CD4-positive, CD25-positive, alpha-beta regulatory T cell (primary cell): ENCODE results near the gene FAM234B. TPM values are rescaled to one million over a fixed set of nuclear protein-coding genes. Genes with fewer than 3 reads are reported as not detected.
A peak's percentile ranks its signal among the peaks of the same experiment; 100 is the strongest.

Experiments
- ATAC-seq, 2 donors: fragments of 150-1000 bp; cut with Tn5 transposase; one replicate each; pipeline ENCODE4 v1.10.0; 2021; ENCODE audit warnings: low read depth in 2 of 2, moderate number of reproducible peaks in 2 of 2, moderate library complexity in 1 of 2
- DNase-seq, 3 donors: peaks; one replicate each; pipeline versions ENCODE4 v3.0.0 to v3.0.0-alpha.2; 2012 to 2022; ENCODE audit warnings: mixed read lengths in 1 of 3
- H3K27ac ChIP-seq: one replicate; pipeline ENCODE4 v1.7.0; 2013; ENCODE audit warnings: mild to moderate bottlenecking, low read length; ENCODE audit not compliant: insufficient read depth, poor library complexity, severe bottlenecking
- H3K27me3 ChIP-seq: one replicate; pipeline ENCODE4 v1.7.0; 2013; ENCODE audit warnings: low read length; ENCODE audit not compliant: control insufficient read depth, insufficient read depth
- H3K36me3 ChIP-seq: one replicate; pipeline ENCODE4 v1.7.0; 2013; ENCODE audit warnings: mild to moderate bottlenecking, low read length, moderate library complexity; ENCODE audit not compliant: control insufficient read depth, insufficient read depth
- H3K4me1 ChIP-seq: 2 replicates; pipeline ENCODE4 v1.7.0; 2013; ENCODE audit warnings: mild to moderate bottlenecking, low read length; ENCODE audit not compliant: insufficient read depth, control insufficient read depth, poor library complexity, severe bottlenecking
- H3K4me3 ChIP-seq: one replicate; pipeline ENCODE4 v1.7.0; 2013; ENCODE audit warnings: low read depth, mild to moderate bottlenecking, low read length, moderate library complexity
- H3K9me3 ChIP-seq, 2 experiments: 1 replicate in 1 of 2; 2 replicates in 1 of 2; pipeline ENCODE4 v1.7.0; 2013; ENCODE audit warnings: low read length in 2 of 2, mild to moderate bottlenecking in 1 of 2, moderate library complexity in 1 of 2; ENCODE audit not compliant: control insufficient read depth in 2 of 2
- H3K27ac Mint-ChIP-seq, 3 donors: one replicate each; pipeline ENCODE4 v1.8.0; 2020 to 2022; ENCODE audit warnings: mild to moderate bottlenecking in 3 of 3, mixed read lengths in 3 of 3, moderate library complexity in 2 of 3
- H3K27me3 Mint-ChIP-seq: one replicate; pipeline ENCODE4 v1.8.0; 2022; ENCODE audit warnings: mild to moderate bottlenecking, mixed read lengths
- H3K36me3 Mint-ChIP-seq: one replicate; pipeline ENCODE4 v1.8.0; 2020; ENCODE audit warnings: mixed read lengths
- H3K4me1 Mint-ChIP-seq, 4 donors: one replicate each; pipeline ENCODE4 v1.8.0; 2020 to 2022; ENCODE audit warnings: mixed read lengths in 4 of 4, mild to moderate bottlenecking in 1 of 4
- H3K4me3 Mint-ChIP-seq, 4 donors: one replicate each; pipeline ENCODE4 v1.8.0; 2020 to 2022; ENCODE audit warnings: mild to moderate bottlenecking in 4 of 4, mixed read lengths in 4 of 4, moderate library complexity in 3 of 4
- H3K9me3 Mint-ChIP-seq, 7 donors: one replicate each; pipeline ENCODE4 v1.8.0; 2020 to 2022; ENCODE audit warnings: mixed read lengths in 7 of 7, mild to moderate bottlenecking in 3 of 7, moderate library complexity in 2 of 7
- polyA plus RNA-seq, 4 donors: library from polyadenylated mRNA; unstranded; fragments of 300-500 nt; fragmentation: Illumina TruSeq; gene quantifications; one replicate each; pipeline ENCODE4 v1.2.3, GENCODE V29; 2021
- total RNA-seq: library from RNA; stranded (reverse); gene quantifications from one replicate; pipeline ENCODE4 v1.2.3, GENCODE V29; 2022

FAM234B gene
- total RNA-seq (4.5 TPM), polyA plus RNA-seq (1 to 10 TPM; 1.3 to 3.0 (median 2.1) TPM)

- DNase-seq (peak; percentile 49 to 71 (median 58)), ATAC-seq (peak; percentile 88 to 92)
- Mint-ChIP-seq H3K36me3 (no peaks in the 10 kb centered on the region), H3K27ac (peak within 1 kb of the TSS in 2 of 3 donors; percentile 43 to 75), H3K27me3 (peaks cover 30% of the 10 kb centered on the region), H3K4me3 (peak within 1 kb of the TSS; percentile 86 to 97 (median 90)), H3K4me1 (peaks cover 6 to 22% (median 15%) of the 10 kb centered on the region in 4 donors), H3K9me3 (peaks cover 0 to 2% (median 0%) of the 10 kb centered on the region in 7 donors)
- H3K27ac ChIP-seq = peak within 1 kb of the TSS; percentile 38
- H3K4me1 ChIP-seq = peaks cover 8% of the 10 kb centered on the region
- no peaks in the 10 kb centered on the region for H3K9me3 ChIP-seq
- no peaks in the 10 kb centered on the region for H3K36me3 ChIP-seq
- H3K4me3 ChIP-seq = peak within 1 kb of the TSS; percentile 79
- H3K27me3 ChIP-seq = no peaks in the 10 kb centered on the region
Measured at GRCh38 chr12:13044002-13044905, at the start of gene FAM234B. FAM234B (plus strand) TSS chr12:13044381; CDS start chr12:13044404, 23 bp downstream.

DNA sequence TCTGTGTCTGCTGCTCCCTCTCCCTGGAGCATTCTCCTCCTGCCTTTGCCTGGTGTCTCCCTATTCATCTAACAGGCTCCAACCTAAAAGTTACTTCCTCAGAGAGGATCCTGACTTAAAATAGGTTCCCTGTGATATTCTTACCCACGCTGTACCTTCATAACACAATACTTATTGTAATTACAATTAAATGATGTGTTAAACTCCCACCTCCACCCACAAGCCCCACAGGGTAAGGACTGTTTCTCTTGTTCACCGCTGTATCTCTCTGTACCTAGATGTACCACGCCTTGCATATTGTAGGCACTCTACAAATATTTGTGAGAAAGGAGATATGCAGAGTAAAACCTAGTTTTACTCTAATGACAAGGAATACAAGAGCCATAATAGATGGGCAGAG lies 49.1 kb upstream of the FAM234B start:
- no peak for DNase-seq
- Histone ChIP-seq H3K27me3 (no peaks in the 10 kb centered on the region), H3K4me1 (peaks cover 10% of the 10 kb centered on the region), H3K9me3 (no peaks in the 10 kb centered on the region), H3K36me3 (no peaks in the 10 kb centered on the region), H3K4me3 (no peak overlapping the region), H3K27ac (no peak overlapping the region)
- no peak overlapping the region for H3K27ac Mint-ChIP-seq
- H3K27me3 Mint-ChIP-seq = no peaks in the 10 kb centered on the region
- H3K9me3 Mint-ChIP-seq = no peaks in the 10 kb centered on the region
- ATAC-seq = no peak
- H3K4me1 Mint-ChIP-seq = peaks cover 10 to 37% (median 15%) of the 10 kb centered on the region in 4 donors
- peaks cover 7% of the 10 kb centered on the region for H3K36me3 Mint-ChIP-seq
- no peak overlapping the region for H3K4me3 Mint-ChIP-seq

DNA sequence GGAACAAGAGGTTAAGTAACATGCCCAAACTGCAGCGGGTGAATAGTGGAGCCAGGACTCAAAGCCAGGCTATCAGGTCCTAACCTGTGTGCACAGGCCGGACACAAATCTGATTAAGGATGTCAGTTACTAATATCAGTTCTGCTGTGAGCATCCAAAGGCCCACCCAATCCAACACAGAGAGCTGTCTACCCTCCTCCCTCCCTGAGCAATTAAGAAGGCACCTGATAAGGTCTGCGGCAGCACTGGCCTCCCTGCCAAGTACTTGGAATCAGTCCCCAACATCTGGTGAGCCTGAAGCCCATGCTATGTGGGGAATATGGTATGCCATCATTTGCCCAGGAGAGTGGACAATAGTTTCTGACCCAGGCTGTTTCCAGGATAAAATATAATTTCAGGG lies 48.0 kb upstream of the FAM234B start:
- Mint-ChIP-seq H3K36me3 (peaks cover 6% of the 10 kb centered on the region), H3K4me3 (no peak overlapping the region), H3K27ac (no peak overlapping the region), H3K27me3 (no peaks in the 10 kb centered on the region), H3K4me1 (peaks cover 10 to 41% (median 17%) of the 10 kb centered on the region in 4 donors), H3K9me3 (no peaks in the 10 kb centered on the region)
- Histone ChIP-seq H3K4me1 (peaks cover 16% of the 10 kb centered on the region), H3K36me3 (no peaks in the 10 kb centered on the region), H3K27me3 (no peaks in the 10 kb centered on the region), H3K27ac (no peak overlapping the region), H3K4me3 (no peak overlapping the region), H3K9me3 (no peaks in the 10 kb centered on the region)
- ATAC-seq = no peak
- DNase-seq = no peak

- Histone ChIP-seq H3K4me1 (peaks cover 21% of the 10 kb centered on the region), H3K27me3 (no peaks in the 10 kb centered on the region), H3K4me3 (no peak overlapping the region), H3K9me3 (no peaks in the 10 kb centered on the region), H3K27ac (no peak overlapping the region), H3K36me3 (no peaks in the 10 kb centered on the region)
- Mint-ChIP-seq H3K9me3 (peaks cover 0 to 1% (median 0%) of the 10 kb centered on the region in 7 donors), H3K27me3 (no peaks in the 10 kb centered on the region), H3K27ac (peak overlapping the region in 2 of 3 donors; percentile 2 to 57), H3K36me3 (peaks cover 4% of the 10 kb centered on the region), H3K4me1 (peaks cover 10 to 46% (median 19%) of the 10 kb centered on the region in 4 donors), H3K4me3 (peak overlapping the region in 3 of 4 donors; percentile 75 to 76 (median 75))
- DNase-seq (peak in 1 of 3 donors; percentile 29), ATAC-seq (no peak)
Measured at GRCh38 chr12:12997156-12997555, 47.0 kb upstream of the FAM234B start.

DNA sequence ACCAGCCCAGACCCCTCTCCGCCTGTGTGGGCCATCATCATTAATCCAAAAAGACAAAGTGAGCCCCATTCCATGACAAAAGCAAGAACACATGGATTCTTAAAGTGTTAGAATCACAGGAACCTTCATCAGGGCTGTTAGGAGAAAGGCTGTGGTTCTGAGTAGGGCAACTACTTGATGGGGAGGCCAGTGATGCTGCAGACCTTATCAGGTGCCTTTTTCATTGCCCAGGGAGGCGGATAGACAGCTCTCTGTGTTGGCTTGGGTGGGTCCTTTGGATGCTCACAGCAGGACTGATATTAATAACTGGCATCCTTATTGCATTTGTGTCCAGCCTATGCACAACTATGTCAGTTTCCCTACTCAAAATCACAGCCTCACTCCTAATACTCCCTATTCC lies 46.4 kb upstream of the FAM234B start:
- Mint-ChIP-seq H3K4me1 (peaks cover 10 to 46% (median 19%) of the 10 kb centered on the region in 4 donors), H3K4me3 (peak overlapping the region in 2 of 4 donors; percentile 75 to 92)
- H3K27me3 ChIP-seq = peaks cover 2% of the 10 kb centered on the region

GRCh38 chr12:12998248-12998647 lies 45.9 kb upstream of the FAM234B start:
- H3K9me3 ChIP-seq = no peaks in the 10 kb centered on the region
- Mint-ChIP-seq H3K9me3 (peaks cover 0 to 1% (median 0%) of the 10 kb centered on the region in 7 donors), H3K4me3 (peak overlapping the region in 2 of 4 donors; percentile 15 to 92), H3K36me3 (peaks cover 4% of the 10 kb centered on the region), H3K4me1 (peaks cover 10 to 48% (median 19%) of the 10 kb centered on the region in 4 donors), H3K27ac (peak overlapping the region in 1 of 3 donors; percentile 69), H3K27me3 (no peaks in the 10 kb centered on the region)
- no peaks in the 10 kb centered on the region for H3K36me3 ChIP-seq
- no peak overlapping the region for H3K27ac ChIP-seq
- no peak overlapping the region for H3K4me3 ChIP-seq
- DNase-seq (no peak), ATAC-seq (no peak)
- H3K4me1 ChIP-seq = peaks cover 21% of the 10 kb centered on the region
- peaks cover 3% of the 10 kb centered on the region for H3K27me3 ChIP-seq

More for the DNA sequence above, 46.4 kb upstream of the FAM234B start:
- Histone ChIP-seq H3K36me3 (no peaks in the 10 kb centered on the region), H3K27ac (no peak overlapping the region), H3K4me1 (peaks cover 21% of the 10 kb centered on the region), H3K9me3 (no peaks in the 10 kb centered on the region), H3K4me3 (no peak overlapping the region)
- ATAC-seq = no peak
- Mint-ChIP-seq H3K27ac (peak overlapping the region in 1 of 3 donors; percentile 69), H3K9me3 (peaks cover 0 to 1% (median 0%) of the 10 kb centered on the region in 7 donors), H3K36me3 (peaks cover 4% of the 10 kb centered on the region), H3K27me3 (no peaks in the 10 kb centered on the region)
- DNase-seq = no peak

- peak overlapping the region; percentile 76 to 94 (median 89) for H3K27ac Mint-ChIP-seq
- H3K4me3 Mint-ChIP-seq = peak overlapping the region; percentile 92 to 98 (median 92)
- H3K36me3 ChIP-seq = no peaks in the 10 kb centered on the region
- no peak overlapping the region for H3K27ac ChIP-seq
- no peaks in the 10 kb centered on the region for H3K36me3 Mint-ChIP-seq
- no peaks in the 10 kb centered on the region for H3K9me3 ChIP-seq
- peaks cover 21% of the 10 kb centered on the region for H3K4me1 ChIP-seq
- DNase-seq (no peak), ATAC-seq (no peak)
- peaks cover 3% of the 10 kb centered on the region for H3K27me3 ChIP-seq
- H3K4me3 ChIP-seq = peak overlapping the region; percentile 64
- H3K9me3 Mint-ChIP-seq = peaks cover 0 to 1% (median 0%) of the 10 kb centered on the region in 7 donors
- peaks cover 10 to 46% (median 18%) of the 10 kb centered on the region in 4 donors for H3K4me1 Mint-ChIP-seq
- H3K27me3 Mint-ChIP-seq = no peaks in the 10 kb centered on the region
Measured at GRCh38 chr12:12999271-12999958, 44.8 kb upstream of the FAM234B start.
